HG03060 (cell line): ENCODE measurements around the gene GRB2.
"Not testable (repeated sequence)": the region's sequence is repeated elsewhere in the genome, so short reads cannot be mapped to it uniquely, and the experiment has no call there.

Source experiments
- ATAC-seq: cut with Tn5 transposase; IDR thresholded peaks from one replicate; pipeline ENCODE4 v1.9.1; 2021; ENCODE audit warnings: low read depth, moderate number of reproducible peaks; ENCODE audit not compliant: unreplicated experiment

The GRB2 gene

GRCh38 chr17:75390982-75391381, 14.5 kb downstream of the GRB2 start:
- ATAC-seq: no peak

- ATAC-seq: no peak
Observed at GRCh38 chr17:75388476-75389030, 16.9 kb downstream of the GRB2 start.

GRCh38 chr17:75387771-75388170, 17.7 kb downstream of the GRB2 start:
- ATAC-seq: no peak

GRCh38 chr17:75386430-75386829, 19.0 kb downstream of the GRB2 start:
- no peak for ATAC-seq

GRCh38 chr17:75384751-75385150, 20.7 kb downstream of the GRB2 start:
- ATAC-seq: no peak

- no peak for ATAC-seq
Observed at GRCh38 chr17:75383842-75384195, 21.7 kb downstream of the GRB2 start.

GRCh38 chr17:75380750-75381149, 24.7 kb downstream of the GRB2 start:
- no peak for ATAC-seq

GRCh38 chr17:75380315-75380714, 25.2 kb downstream of the GRB2 start:
- ATAC-seq: no peak

GRCh38 chr17:75379426-75379825, 26.1 kb downstream of the GRB2 start:
- ATAC-seq: not testable (repeated sequence)

GRCh38 chr17:75373280-75373679, 32.2 kb downstream of the GRB2 start:
- ATAC-seq: no peak

- ATAC-seq: no peak
Observed at GRCh38 chr17:75371981-75372380, 33.5 kb downstream of the GRB2 start.

- no peak for ATAC-seq
Observed at GRCh38 chr17:75371339-75371738, 34.1 kb downstream of the GRB2 start.

GRCh38 chr17:75370286-75370915, 35.1 kb downstream of the GRB2 start:
- ATAC-seq: no peak

- not testable (repeated sequence) for ATAC-seq
Observed at GRCh38 chr17:75367838-75368789, 37.4 kb downstream of the GRB2 start.

GRCh38 chr17:75367312-75367711, 38.2 kb downstream of the GRB2 start:
- no peak for ATAC-seq

- no peak for ATAC-seq
Observed at GRCh38 chr17:75366432-75366831, 39.0 kb downstream of the GRB2 start.

GRCh38 chr17:75365931-75366275, 39.6 kb downstream of the GRB2 start:
- no peak for ATAC-seq

- ATAC-seq: no peak
Observed at GRCh38 chr17:75365009-75365930, 40.2 kb downstream of the GRB2 start.

- ATAC-seq: no peak
Observed at GRCh38 chr17:75364078-75364477, 41.4 kb downstream of the GRB2 start.

- ATAC-seq: no peak
Observed at GRCh38 chr17:75361996-75362395, 43.5 kb downstream of the GRB2 start.

GRCh38 chr17:75361344-75361743, 44.1 kb downstream of the GRB2 start:
- no peak for ATAC-seq
